CD1c-positive myeloid dendritic cell (primary cell): ENCODE measurements around the gene CRY1.

Experiments used
- DNase-seq: peaks from one replicate; pipeline ENCODE4 v3.0.0-alpha.2; 2016; ENCODE audit errors: extremely low spot score

CRY1 gene

DNA sequence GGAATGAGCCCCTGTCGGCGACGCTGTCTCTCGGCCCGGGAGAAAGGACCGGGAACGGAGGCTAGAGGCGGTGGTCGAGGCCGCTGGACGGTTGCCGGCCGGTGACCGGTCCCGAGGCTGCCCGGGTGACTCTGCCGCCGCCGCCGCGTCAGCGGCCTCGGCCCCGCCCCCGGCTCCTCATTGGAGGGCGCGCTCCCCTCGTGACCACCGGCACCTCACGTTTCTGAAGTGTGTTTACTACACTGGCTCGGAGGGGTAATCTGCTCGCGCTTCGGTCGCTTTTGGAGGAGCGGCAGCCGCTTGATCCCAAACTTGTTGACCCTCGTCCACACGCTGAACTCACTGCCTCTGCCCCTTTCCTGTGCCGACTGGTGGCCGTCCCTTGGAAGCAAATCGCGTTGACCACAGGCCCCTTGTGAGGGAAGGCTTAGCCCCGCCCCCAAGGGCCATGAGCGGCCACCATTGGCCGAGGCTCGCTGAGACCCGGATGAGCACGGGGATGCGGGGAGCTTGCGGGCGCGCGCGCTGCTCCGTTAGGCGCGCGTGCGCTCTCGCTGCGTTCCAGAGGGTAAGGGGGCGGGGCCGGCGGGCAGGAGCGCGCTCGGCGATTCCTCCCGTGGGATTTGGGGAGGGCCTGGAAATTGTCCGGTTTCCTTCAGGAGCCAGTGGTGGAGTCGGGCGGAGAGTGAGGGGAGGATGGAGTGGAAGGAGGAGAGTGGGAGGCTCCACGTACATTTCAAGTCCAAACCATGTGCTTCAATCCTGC lies at the start of gene CRY1:
CRY1 (minus strand) TSS at position 133 of the 766 bp plus-strand sequence. CDS start 588 bp downstream, outside the sequence.
- DNase-seq, result peak; percentile 97

GRCh38 chr12:107139787-107140186 lies 46.4 kb upstream of the CRY1 start:
- no peak for DNase-seq

DNA sequence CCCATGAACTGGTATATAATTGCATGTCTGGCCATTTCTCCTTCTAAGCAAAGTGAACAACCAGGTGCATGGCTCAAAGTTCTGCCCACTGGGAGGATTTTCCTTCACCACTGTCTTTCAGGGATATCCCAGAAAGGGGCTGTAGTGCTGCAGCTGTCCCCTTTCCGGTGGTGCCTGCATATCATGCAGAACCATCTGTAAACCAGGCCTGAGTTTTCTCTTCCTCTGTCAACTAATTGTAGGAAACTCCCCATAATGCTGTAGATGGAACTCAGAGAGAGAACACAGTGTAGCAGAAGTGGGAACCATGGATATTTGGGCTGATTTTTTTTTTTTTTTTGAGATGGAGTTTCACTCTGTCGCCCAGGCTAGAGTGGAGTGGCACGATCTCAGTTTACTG lies 45.6 kb upstream of the CRY1 start:
- no peak for DNase-seq

- no peak for DNase-seq
These were observed 41.8 kb upstream of the CRY1 start for GRCh38 chr12:107135177-107135576.

DNA sequence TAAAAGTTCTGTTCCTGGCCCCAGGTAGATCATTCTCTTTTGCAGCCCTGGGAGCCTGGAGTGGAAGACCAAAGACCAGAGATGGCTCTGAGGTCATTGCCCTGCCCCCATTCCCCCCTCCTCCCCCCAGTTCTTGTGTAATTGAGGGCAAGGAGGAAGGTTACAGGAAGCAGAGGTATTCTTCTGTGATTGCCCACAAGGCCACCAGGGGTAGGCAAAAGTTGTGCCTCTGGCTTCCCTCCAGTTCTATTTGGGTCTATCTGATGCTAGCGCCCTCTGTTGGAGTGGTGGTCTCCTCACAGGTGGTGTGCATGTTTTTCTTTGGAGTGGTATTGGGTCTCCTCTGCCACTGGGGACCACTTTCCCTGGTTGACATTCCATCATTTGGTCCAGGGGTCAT lies 41.2 kb upstream of the CRY1 start:
- DNase-seq, result peak; percentile 53

DNA sequence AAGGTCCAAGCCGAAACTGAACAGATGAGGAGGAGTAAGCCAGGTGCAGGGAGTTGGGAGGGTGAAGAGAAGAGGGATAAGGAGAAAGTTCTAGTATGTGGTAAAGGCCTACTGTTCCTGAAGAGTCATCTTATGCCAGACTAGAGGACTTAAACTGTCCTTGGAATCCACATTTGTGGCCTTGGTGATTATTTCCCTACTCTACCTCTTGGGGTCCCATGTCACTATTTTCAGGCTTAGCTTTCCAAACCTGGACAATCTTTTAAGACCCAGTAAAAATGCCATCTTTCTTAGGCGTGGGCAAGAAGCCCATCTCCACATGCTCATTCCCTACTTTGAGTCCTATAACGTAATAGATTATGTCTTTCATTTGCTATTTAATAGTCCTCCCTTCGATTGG lies 40.1 kb upstream of the CRY1 start:
- DNase-seq, result no peak

GRCh38 chr12:107131832-107132616 lies 38.7 kb upstream of the CRY1 start:
- DNase-seq, result peak; percentile 62

DNA sequence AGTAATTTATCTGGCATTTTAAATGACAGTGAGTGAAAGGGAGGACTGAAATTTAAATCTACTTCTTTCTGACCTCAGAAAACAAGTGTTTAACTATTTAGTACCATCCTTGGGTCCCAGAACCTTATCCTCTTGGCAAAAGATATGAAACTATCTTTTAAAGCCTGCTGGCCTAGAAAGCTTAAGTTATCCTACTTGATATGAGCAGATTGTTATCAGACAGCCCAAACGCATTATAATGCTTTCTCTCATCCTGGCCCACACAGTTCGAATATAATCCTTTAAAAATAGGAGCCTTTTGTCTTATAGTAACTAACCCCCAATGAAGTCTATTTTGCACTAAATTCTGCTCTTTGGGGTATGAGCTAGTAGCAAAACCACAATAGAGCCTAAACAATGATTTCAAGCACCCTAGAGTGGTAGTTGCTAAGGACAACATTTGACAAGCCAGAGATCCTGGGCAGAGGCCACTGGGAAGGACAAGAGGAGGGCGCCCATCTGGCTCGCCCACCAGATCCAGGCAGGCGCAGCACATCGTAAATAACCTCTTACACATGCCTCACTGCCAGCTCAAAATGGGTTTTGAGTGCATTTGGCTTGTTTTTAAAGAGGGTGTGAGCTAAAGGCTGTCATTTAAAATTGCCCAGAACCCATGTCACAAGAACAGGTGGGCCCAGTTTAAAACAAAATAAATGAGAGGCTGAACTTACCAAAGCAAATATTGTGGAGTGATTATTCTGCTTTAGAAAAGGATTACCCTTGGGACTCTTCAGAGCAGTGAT lies 37.7 kb upstream of the CRY1 start:
- DNase-seq, result no peak

DNA sequence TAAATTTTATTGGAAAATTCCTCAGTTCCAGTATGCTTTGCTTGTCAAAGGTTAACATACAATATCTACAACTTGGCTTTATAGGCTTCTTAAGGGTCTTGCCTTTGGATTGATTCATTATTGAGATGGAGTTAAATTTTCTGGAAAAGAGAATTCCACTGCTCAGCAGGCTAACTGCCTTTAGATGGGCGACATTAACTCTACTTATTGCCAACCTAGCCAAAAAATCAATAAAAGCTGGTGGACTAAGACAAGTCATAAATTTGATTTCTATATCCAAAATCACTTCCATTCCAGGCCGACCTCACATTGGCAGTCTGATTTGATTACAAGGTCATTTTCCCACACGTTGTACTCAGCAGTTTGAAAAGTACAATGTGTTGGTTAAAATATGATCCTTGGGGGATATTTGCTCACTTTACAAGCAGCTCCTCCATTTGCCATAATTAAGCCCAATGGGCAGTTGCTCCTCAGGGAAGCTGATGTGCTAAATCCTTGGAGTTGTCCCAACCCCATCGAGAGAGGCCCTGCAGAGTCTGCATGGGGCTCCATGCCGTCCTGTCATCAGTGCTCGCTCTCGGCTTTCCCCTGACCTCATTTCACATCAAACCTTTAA lies 36.1 kb upstream of the CRY1 start:
- DNase-seq, result no peak

DNA sequence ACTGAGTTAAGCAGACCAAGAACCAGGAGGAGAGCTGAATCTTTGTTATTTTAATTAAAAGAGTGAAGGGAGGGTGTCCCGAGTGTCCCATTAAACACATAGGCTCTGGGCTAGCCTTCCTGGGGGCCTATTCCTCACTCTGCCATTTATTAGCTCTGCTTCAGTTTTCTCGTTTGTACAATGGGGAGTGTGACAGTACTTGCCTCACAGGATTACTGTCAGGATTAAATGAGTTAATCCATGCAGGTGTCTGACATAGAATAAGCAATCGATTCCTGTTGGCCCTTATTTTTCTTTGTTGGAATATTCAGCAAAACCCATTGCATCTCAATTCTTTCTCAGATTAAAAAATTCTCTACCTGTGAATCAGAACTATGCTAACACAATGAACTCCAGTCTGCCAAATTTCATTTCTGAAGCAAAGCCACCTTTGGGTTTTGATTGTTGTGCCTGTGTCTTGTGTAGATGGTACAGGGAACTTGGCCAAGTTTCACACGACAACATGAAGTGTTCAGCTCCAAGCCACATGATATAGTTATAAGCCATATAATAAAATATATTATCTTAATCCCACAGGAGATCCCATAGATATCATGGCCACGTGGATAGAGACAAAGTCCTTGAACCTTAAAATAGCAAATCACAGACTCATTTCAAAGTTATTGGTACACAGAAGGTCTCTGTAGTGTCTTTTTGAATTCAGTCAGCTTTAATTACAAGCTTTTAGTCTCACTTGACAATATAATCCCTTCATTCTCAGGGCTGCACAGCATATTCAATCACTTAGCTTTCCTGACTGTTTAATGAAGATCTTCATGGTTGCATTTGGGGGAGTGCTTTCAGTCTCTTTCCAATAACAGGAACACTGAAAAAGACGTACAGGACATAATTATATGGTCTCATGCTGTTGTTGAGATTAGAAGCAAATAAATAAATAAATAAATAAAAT lies 34.4 kb upstream of the CRY1 start:
- no peak for DNase-seq

GRCh38 chr12:107126796-107127481 lies 33.6 kb upstream of the CRY1 start:
- DNase-seq, result no peak

- DNase-seq, result no peak
These were observed 32.5 kb upstream of the CRY1 start for GRCh38 chr12:107125833-107126232.

DNA sequence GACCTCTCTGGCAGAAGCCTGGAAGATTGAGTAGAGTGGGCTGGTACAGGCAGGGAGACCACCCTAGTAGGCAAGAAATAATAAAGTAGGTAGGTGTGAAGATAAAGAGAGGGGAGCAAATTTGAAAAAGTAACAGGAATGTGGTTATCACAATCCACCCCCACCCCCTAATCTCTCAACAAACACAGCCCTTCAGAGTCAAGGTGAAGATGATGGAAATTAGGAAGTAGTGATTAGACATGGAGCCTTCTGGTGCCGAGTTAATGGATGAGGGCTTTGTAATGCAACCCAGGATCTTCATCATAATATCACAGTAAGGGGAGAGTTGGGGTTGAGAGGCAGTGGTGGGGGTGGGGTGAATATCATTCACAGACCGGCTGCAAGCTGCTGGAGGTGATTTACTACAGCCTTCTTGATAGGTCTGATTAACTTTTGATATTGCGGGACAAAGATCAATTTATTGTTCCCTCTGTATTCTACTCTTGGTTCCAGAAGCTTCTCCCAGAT lies 29.2 kb upstream of the CRY1 start:
- DNase-seq, result no peak

DNA sequence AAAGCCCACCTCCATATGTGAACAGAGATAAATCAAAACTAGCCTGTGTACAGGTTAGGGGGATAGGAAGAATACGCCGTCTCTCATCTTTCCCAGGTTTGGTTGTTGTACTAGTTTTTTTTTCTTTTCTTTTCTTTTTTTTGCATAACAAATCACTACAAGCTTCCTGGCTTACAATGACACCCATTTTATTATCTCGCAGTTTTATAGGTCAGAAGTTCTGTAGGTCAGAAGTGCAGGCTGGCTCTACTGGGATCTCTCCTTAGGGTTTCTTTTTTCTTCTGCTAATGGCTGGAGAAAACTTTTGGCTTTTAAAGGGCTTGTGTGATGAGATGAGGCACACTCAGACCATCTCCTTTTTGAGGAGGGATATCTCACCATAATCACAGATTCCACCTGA lies 25.7 kb upstream of the CRY1 start:
- DNase-seq, result no peak

DNA sequence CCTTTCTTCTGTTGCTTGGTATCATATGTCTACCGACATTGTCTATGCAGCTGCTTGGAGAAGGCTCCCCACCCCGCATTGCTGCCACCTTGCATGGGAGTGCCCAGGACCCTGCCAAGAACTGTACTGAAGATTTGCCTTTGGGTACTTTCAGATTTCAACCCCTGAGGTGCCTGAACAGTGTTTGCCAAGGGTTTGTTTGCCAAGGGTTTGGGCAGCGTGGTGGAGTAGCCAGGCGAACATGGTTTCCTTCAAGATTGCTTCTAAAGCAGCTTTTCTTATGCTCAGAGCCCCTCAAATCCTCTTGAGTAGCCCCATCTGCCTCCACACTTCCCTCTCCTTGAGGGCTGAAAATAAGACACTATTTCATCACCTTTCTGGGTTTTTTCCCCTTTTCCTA lies 25.3 kb upstream of the CRY1 start:
- no peak for DNase-seq

GRCh38 chr12:107115119-107115518 lies 21.8 kb upstream of the CRY1 start:
- DNase-seq, result no peak

- DNase-seq, result no peak
These were observed 18.0 kb upstream of the CRY1 start for GRCh38 chr12:107111314-107111713.

- DNase-seq, result no peak
These were observed 16.7 kb upstream of the CRY1 start for GRCh38 chr12:107109726-107110719.

DNA sequence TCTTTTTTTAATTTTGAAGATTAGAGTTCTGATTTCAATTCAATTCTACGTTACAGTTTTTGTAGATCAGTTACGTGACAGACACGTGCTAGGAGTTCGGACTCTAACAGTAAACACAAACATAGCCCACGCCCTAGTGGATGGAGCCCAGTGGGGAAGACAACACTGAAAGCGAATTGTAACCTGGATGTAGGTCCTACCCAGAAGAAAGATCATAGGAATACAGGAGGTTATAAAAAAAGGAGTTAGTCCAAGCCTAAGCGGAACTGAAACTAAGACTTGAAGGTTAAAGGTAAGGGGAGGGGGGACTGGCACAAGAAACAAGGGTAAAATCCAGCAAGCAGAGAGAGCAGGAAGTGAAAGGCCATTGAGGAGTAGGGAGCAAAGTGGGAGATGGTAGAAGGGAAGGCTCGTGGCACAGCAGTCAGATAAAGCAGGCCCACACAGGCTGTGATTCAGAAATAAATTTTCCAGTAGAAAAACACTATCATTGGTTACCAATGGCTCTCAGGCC lies 15.7 kb upstream of the CRY1 start:
- no peak for DNase-seq
